Fibroblast of pulmonary artery (primary cell): Measurements from ENCODE around the gene ZNRF3.
"Not testable (repeated sequence)": the region's sequence is repeated elsewhere in the genome, so short reads cannot be mapped to it uniquely, and the experiment has no call there.

Source experiments
- DNase-seq: peaks from one replicate; pipeline ENCODE4 v3.0.0-alpha.2; 2010; ENCODE audit warnings: low read depth
- H3K4me3 ChIP-seq: replicated peaks from 2 replicates; pipeline ENCODE4 v1.5.1; 2011; ENCODE audit warnings: low read depth, mild to moderate bottlenecking, control low read depth, low read length, moderate library complexity
- TF ChIP-seq, protein P1 (sequence below): IDR thresholded peaks from 2 replicates; pipeline ENCODE4 v1.5.1; 2011; ENCODE audit warnings: mild to moderate bottlenecking, control low read depth, low read length, inconsistent platforms; ENCODE audit errors: missing control alignments

ZNRF3 gene

GRCh38 chr22:29003552-29003951 lies 120.2 kb downstream of the ZNRF3 start:
- DNase-seq, result no peak
- TF ChIP-seq, protein P1, sequence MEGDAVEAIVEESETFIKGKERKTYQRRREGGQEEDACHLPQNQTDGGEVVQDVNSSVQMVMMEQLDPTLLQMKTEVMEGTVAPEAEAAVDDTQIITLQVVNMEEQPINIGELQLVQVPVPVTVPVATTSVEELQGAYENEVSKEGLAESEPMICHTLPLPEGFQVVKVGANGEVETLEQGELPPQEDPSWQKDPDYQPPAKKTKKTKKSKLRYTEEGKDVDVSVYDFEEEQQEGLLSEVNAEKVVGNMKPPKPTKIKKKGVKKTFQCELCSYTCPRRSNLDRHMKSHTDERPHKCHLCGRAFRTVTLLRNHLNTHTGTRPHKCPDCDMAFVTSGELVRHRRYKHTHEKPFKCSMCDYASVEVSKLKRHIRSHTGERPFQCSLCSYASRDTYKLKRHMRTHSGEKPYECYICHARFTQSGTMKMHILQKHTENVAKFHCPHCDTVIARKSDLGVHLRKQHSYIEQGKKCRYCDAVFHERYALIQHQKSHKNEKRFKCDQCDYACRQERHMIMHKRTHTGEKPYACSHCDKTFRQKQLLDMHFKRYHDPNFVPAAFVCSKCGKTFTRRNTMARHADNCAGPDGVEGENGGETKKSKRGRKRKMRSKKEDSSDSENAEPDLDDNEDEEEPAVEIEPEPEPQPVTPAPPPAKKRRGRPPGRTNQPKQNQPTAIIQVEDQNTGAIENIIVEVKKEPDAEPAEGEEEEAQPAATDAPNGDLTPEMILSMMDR, result no peak
- no peak overlapping the region for H3K4me3 ChIP-seq

DNA sequence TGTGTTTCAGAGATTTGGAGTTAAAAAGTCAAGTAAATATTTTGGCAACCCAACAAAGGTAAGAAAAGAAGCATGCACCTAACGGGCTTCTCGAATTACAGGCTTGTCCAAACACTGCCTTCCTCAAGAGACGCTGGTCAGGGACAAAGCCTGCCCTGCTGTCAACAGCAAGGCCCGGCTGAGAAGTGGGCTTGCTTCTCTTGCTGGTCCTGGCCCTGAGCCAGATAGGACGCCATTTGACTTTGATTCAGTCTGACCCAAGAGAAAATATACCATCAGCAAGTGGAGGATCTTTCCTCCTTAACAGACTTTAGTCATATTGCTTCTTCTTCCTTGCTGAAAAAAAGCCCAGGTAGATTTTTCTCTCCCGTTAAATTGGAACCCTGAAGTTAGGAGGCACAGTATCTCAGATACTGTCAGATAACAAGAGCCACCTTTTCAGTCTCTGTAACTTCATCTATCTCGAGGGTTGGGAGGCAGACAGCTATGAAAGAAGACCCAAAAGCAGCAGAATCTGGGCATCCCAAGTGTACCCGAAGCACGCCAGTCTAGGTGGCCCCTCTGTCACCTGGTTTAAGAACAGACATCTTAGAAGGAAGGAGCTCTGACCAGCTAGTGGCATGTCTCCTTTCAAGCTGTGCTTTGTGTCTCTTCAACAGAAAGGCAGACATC lies 120.7 kb downstream of the ZNRF3 start:
- TF ChIP-seq, protein P1, result no peak
- H3K4me3 ChIP-seq, result no peak overlapping the region
- no peak for DNase-seq

DNA sequence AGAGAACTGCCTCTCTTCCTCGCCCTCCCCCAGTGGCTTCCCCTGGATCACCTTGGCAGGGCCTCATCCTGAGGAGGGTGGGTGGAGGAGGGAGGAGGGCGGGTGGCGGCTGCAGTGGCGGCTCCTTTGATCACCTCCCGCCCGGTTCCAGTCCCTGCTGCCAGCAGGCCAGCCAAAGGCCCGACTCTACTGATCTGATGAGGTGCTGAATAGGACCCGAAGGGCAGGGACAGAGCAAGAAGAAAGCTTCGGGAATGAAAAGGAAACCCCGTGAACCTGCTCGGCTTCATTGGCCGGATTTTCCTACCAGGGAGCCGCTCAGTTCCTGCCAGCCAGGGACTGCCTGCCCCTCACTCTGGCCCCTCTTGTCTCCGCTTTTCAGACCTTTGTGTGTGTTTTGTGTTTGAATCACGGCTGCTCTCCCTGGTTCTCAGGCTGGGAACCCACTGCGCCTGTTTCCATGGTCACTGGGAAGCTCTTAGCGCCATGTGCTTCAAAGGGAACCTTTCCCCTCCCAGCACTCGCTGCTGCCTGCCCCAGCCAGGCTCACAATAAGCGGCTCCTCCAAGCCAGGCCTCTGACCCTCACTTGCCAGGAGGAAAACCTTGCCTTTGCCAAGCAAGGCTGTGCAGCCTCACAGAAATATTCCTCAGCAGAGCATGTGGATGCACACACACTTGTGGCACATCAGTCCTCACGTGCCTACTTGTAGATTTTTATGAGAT lies 121.4 kb downstream of the ZNRF3 start:
- DNase-seq, result no peak
- TF ChIP-seq, protein P1, result no peak
- H3K4me3 ChIP-seq, result no peak overlapping the region

DNA sequence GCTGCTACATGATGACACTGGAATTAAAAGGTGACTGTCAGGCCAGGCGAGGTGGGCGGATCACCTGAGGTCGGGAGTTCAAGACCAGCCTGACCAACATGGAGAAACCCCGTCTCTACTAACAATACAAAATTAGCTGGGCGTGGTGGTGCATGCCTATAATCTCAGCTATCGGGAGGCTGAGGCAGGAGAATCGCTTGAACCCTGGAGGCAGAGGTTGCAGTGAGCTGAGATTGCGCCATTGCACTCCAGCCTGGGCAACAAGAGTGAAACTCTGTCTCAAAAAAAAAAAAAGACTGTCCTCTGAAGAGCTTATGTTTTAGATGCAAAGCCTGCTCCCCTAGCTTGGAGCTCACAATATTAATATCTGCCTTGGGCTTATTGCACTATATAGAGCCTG lies 122.4 kb downstream of the ZNRF3 start:
- DNase-seq, H3K4me3 ChIP-seq: not testable (repeated sequence)

DNA sequence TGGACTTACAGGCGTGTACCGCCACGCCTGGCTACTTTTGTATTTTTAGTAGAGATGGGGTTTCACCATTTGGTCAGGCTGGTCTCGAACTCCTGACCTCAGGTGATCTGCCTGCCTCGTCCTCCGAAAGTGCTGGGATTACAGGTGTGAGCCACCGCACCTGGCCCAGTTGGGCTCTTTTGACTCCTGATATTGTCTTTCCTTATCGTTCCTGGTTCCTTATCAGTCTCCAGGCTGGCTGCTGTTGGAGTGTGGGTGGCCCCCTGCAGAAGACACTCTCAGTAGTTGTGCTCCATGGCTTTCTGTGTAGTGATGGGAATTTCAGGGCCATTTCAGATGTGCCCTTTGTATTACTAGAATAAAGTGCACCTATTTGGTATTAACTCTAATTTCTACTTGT lies 123.0 kb downstream of the ZNRF3 start:
- no peak overlapping the region for H3K4me3 ChIP-seq
- DNase-seq, result no peak
- TF ChIP-seq, protein P1, result no peak

- no peak overlapping the region for H3K4me3 ChIP-seq
- peak; percentile 42 for DNase-seq
- TF ChIP-seq, protein P1, result no peak
These were observed 125.8 kb downstream of the ZNRF3 start for GRCh38 chr22:29009148-29009547.

DNA sequence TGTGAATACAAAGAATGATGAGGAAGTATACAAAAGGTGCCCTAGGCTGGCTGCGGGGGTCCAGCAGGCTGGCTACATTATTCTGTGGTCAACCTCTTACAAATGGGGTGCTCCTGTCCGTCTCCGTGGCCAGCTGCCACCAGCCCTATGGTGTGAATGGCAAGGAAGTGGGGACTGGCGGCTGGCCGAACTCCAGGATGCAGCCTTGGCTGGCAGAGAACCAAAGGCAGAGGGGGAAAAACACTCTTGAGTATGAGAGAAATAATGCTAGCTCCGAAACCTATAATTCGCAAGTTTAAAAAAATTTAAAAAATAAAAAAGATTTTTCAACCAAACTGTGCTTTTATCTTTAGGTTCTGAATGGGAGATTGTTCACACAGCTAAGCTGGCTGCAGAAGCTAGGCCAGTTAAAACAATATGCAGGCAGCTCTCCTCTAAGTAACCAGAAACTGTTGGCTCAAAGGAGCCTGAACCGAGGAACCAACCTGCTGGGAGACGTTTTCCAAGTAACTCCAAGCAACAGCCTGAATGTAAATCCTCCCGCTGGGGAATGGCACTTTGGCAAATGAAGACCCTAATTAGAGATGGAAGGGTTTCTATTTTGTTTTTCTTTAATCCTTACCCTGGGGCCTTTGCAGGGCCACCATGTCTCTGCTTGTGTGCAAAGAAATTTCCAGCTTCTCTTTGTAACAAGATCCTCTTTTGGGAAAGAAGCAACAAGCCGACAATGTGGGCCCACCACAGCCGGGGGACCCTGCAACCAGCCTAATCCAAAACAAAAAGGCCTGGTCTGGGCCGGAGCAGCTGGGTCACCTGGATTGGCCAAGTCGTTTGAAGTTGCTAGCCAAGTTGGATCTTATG lies 128.1 kb downstream of the ZNRF3 start:
- TF ChIP-seq, protein P1, result no peak
- H3K4me3 ChIP-seq, result no peak overlapping the region

More for the DNA sequence above, 128.1 kb downstream of the ZNRF3 start:
- DNase-seq, result no peak
